HepG2 (cell line): Measurements from ENCODE around the gene NRDC. TPM values are rescaled to one million over a fixed set of nuclear protein-coding genes. Genes with fewer than 3 reads are reported as not detected.

ENCODE experiments used
- ATAC-seq: fragments of 200-7000 bp; cut with Tn5 transposase; 3 replicates; pipeline ENCODE4 v1.9.1; 2020; ENCODE audit warnings: mild to moderate bottlenecking, moderate library complexity
- BruUV-seq: library from RNA; stranded (reverse); fragments of 400-500 nt; replicated peaks from 2 replicates; lab custom pipeline; 2021; lab: Mats Ljungman, UMichigan
- CTCF ChIA-PET: fragments of 300-600 bp; formaldehyde crosslinking; extraction: SDS; loops from one replicate; lab custom pipeline; 2021; ENCODE audit warnings: low total read pairs, inconsistent platforms, low intra/inter-chr PET ratio; lab: Yijun Ruan, JAX
- POLR2A ChIA-PET: fragments of 350-600 bp; sonication (Branson Sonifier 250); formaldehyde crosslinking; loops from one replicate; lab custom pipeline; 2020; ENCODE audit warnings: antibody characterized with exemption, inconsistent platforms; lab: Yijun Ruan, JAX
- DNase-seq: peaks from one replicate; pipeline ENCODE4 v3.0.0-alpha.2; 2015; ENCODE audit warnings: low spot score
- FAIRE-seq: peaks from 3 replicates; lab custom pipeline; 2011; peaks lifted over from hg19 to GRCh38; lab: Jason Lieb, UNC
- H2AFZ ChIP-seq: one replicate; pipeline ENCODE4 v1.6.1; 2011; ENCODE audit warnings: low read length, inconsistent platforms
- H3K27ac ChIP-seq: fragments of 300-600 bp; 3 replicates; pipeline ENCODE4 v1.8.0; 2011; ENCODE audit warnings: mixed run types, mild to moderate bottlenecking, mixed read lengths, low read length, inconsistent platforms; ENCODE audit not compliant: insufficient read depth; ENCODE audit errors: extremely low read length
- H3K27me3 ChIP-seq, 2 experiments: fragments of 200-600 bp in 1 of 2; 2 replicates in 1 of 2; 3 replicates in 1 of 2; pipeline versions ENCODE4 v1.6.0 to v1.8.0; 2011; ENCODE audit warnings: low read length in 2 of 2, mild to moderate bottlenecking in 2 of 2, moderate library complexity in 2 of 2, inconsistent platforms in 1 of 2; ENCODE audit not compliant: insufficient read depth in 2 of 2, control insufficient read depth in 1 of 2
- H3K36me3 ChIP-seq, 2 experiments: fragments of 200-600 bp in 1 of 2; replicated peaks in 1 of 2; 2 replicates in 1 of 2; 3 replicates in 1 of 2; pipeline versions ENCODE4 v1.5.1 to v1.8.0; 2011; ENCODE audit warnings: low read length in 2 of 2, inconsistent platforms in 1 of 2; ENCODE audit not compliant: insufficient read depth in 2 of 2, control insufficient read depth in 1 of 2
- H3K4me1 ChIP-seq: 2 replicates; pipeline ENCODE4 v1.5.1; 2012; ENCODE audit warnings: low read length, inconsistent platforms; ENCODE audit not compliant: insufficient read depth
- H3K4me2 ChIP-seq: 2 replicates; pipeline ENCODE4 v1.6.0; 2011; ENCODE audit warnings: low read depth, low read length, inconsistent platforms
- H3K4me3 ChIP-seq, 3 experiments: fragments of 200-600 bp in 1 of 3; sonication (generic), shearing (Covaris generic) in 1 of 3; replicated peaks in 1 of 3; 2 replicates each; pipeline ENCODE4 v1.5.1; 2011 to 2016; ENCODE audit warnings: low read length in 3 of 3, inconsistent platforms in 2 of 3, low read depth in 2 of 3, mild to moderate bottlenecking in 2 of 3, control low read depth in 1 of 3, mixed read lengths in 1 of 3; ENCODE audit not compliant: insufficient read depth in 1 of 3
- H3K79me2 ChIP-seq: one replicate; pipeline ENCODE4 v1.6.1; 2011; ENCODE audit warnings: low read length, inconsistent platforms; ENCODE audit not compliant: insufficient read depth
- H3K9ac ChIP-seq: 2 replicates; pipeline ENCODE4 v1.6.0; 2011; ENCODE audit warnings: mild to moderate bottlenecking, low read depth, low read length, inconsistent platforms; ENCODE audit not compliant: insufficient read depth
- H3K9me3 ChIP-seq: 2 replicates; pipeline ENCODE4 v1.5.1; 2012; ENCODE audit warnings: mild to moderate bottlenecking, low read length
- H4K20me1 ChIP-seq: 2 replicates; pipeline ENCODE4 v1.6.0; 2011; ENCODE audit warnings: inconsistent platforms, mild to moderate bottlenecking, low read length, moderate library complexity; ENCODE audit not compliant: insufficient read depth
- EP300 ChIP-seq, 3 experiments: sonication (generic) in 1 of 3; formaldehyde crosslinking in 1 of 3; IDR thresholded peaks; 2 replicates each; pipeline versions ENCODE4 v1.5.1 to v1.6.1; 2011 to 2020; ENCODE audit warnings: low read depth in 2 of 3, low read length in 2 of 3, borderline replicate concordance in 1 of 3, improper control_type of control experiment in 1 of 3, mild to moderate bottlenecking in 1 of 3, missing genetic modification reagents in 1 of 3, moderate library complexity in 1 of 3
- ISL2 ChIP-seq: sonication (generic); formaldehyde crosslinking; IDR thresholded peaks from 2 replicates; pipeline ENCODE4 v1.5.0; 2020; ENCODE audit warnings: missing genetic modification reagents
- KDM5A ChIP-seq: fragments of 200-600 bp; sonication (generic); IDR thresholded peaks from 2 replicates; pipeline ENCODE4 v1.7.0; 2018; ENCODE audit warnings: antibody characterized with exemption, mild to moderate bottlenecking, low read length, borderline replicate concordance
- NFATC3 ChIP-seq: sonication (generic); formaldehyde crosslinking; IDR thresholded peaks from 2 replicates; pipeline ENCODE4 v1.5.1; 2020; ENCODE audit warnings: mild to moderate bottlenecking, missing genetic modification reagents
- SSRP1 ChIP-seq: IDR thresholded peaks from 2 replicates; pipeline ENCODE4 v1.6.1; 2016; ENCODE audit warnings: control low read depth
- SYNCRIP ChIP-seq: fragments of 200-400 bp; formaldehyde crosslinking; IDR thresholded peaks from 2 replicates; pipeline ENCODE4 v1.6.1; 2018; ENCODE audit warnings: mild to moderate bottlenecking, low read depth, low read length; ENCODE audit not compliant: insufficient read depth
- ZNF432 ChIP-seq: sonication (generic); formaldehyde crosslinking; IDR thresholded peaks from 2 replicates; pipeline ENCODE4 v1.5.0; 2020; ENCODE audit warnings: missing genetic modification reagents, mild to moderate bottlenecking, borderline replicate concordance
- ZNF768 ChIP-seq: sonication (generic); formaldehyde crosslinking; IDR thresholded peaks from 2 replicates; pipeline ENCODE4 v1.4.0; 2020; ENCODE audit warnings: missing genetic modification reagents
- ZNF850 ChIP-seq: sonication (generic); formaldehyde crosslinking; conservative IDR thresholded peaks from 2 replicates; pipeline ENCODE4 v1.9.0; 2021; ENCODE audit warnings: mild to moderate bottlenecking, missing genetic modification reagents
- ZNF883 ChIP-seq: sonication (generic); formaldehyde crosslinking; IDR thresholded peaks from 2 replicates; pipeline ENCODE4 v1.5.1; 2020; ENCODE audit warnings: mild to moderate bottlenecking, missing genetic modification reagents; ENCODE audit errors: not compliant biosample characterization
- WGBS: methylation state at CpG from one replicate; pipeline ENCODE4 v1.1.6; 2017; ENCODE audit warnings: low lambda C conversion rate; 5-methylcytosine and 5-hydroxymethylcytosine counted together
- in situ Hi-C: cut with HindIII; loops from 2 replicates; pipeline ENCODE4 v1.10.0; 2017; ENCODE audit warnings: low pct_unique_long_range_greater_than_20kb; ENCODE audit not compliant: extremely low pct_ligation_motif_present
- intact Hi-C: fragments of 100-400 bp; cut with micrococcal nuclease; formaldehyde crosslinking; loops from one replicate; pipeline ENCODE4 v1.10.0; 2022; ENCODE audit not compliant: unreplicated experiment
- polyA plus RNA-seq, 8 experiments: library from polyadenylated mRNA; depleted of rRNA in 3 of 8; stranded (reverse) in 7 of 8; unstranded in 1 of 8; fragments of >200 nt; fragmentation: Illumina TruSeq in 4 of 8; extraction: Trizol in 4 of 8; gene quantifications; 2 replicates each; pipeline versions ENCODE4 v1.2.1 to v1.2.3, GENCODE V29; 2011 to 2016; ENCODE audit warnings: low read depth in 4 of 8, missing spikeins in 1 of 8, mixed read lengths in 1 of 8; ENCODE audit not compliant: insufficient read depth in 1 of 8
- total RNA-seq, 5 experiments: library from RNA; depleted of rRNA; stranded (reverse); fragments of >200 nt; fragmentation: Illumina TruSeq; extraction: Trizol; gene quantifications; 2 replicates each; pipeline ENCODE4 v1.2.3, GENCODE V29; 2016; ENCODE audit warnings: low read depth in 1 of 5
- TF ChIP-seq, protein P1 (sequence below): IDR thresholded peaks from 2 replicates; pipeline ENCODE4 v1.6.1; 2016
- TF ChIP-seq, protein P2 (sequence below): sonication (generic); formaldehyde crosslinking; IDR thresholded peaks from 2 replicates; pipeline ENCODE4 v1.4.0; 2020; ENCODE audit warnings: missing genetic modification reagents, mild to moderate bottlenecking, borderline replicate concordance
- TF ChIP-seq, protein P3 (sequence below): sonication (generic); formaldehyde crosslinking; IDR thresholded peaks from 2 replicates; pipeline ENCODE4 v1.5.0; 2020; ENCODE audit warnings: mild to moderate bottlenecking, missing genetic modification reagents
- TF ChIP-seq, protein P4 (sequence below): sonication (generic); formaldehyde crosslinking; conservative IDR thresholded peaks from 2 replicates; pipeline ENCODE4 v1.4.0; 2020; ENCODE audit warnings: missing genetic modification reagents
- TF ChIP-seq, protein P5 (sequence below): sonication (generic); formaldehyde crosslinking; IDR thresholded peaks from 2 replicates; pipeline ENCODE4 v1.4.0; 2020; ENCODE audit warnings: low read depth, mild to moderate bottlenecking, missing genetic modification reagents

NRDC gene
- total and polyA plus RNA-seq, 2 of the 13 experiments (the other 11 are each of a cell fraction or from before 2014, with no cell fraction given), result 57.6 to 64.9 TPM

DNA sequence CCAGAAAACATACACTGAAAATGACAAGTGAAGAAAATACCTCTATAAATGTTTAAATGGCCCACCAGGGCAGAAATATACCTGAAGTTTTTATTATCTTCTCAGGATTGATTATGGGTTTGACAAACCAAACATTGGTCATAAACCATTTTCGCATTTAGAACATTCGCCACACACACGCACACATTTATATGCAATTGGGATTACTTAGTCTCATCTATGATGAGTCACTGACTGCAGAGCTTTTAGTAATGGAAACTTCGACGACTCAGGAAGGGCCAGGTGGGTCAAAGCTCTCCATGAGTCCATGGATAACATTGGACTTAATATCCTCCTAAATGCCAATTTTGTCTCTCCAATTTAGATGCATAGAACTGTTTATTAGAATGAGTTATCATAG is 16.9 kb downstream of the NRDC start:
- in situ Hi-C loops, result no loop called here
- no peaks in the 10 kb centered on the region for H3K4me1 ChIP-seq
- ATAC-seq (no peak), DNase-seq (no peak), FAIRE-seq (no peak)
- H4K20me1 ChIP-seq, result no peaks in the 10 kb centered on the region
- no peaks in the 10 kb centered on the region for H3K9me3 ChIP-seq
- ChIA-PET CTCF (no interaction called here), POLR2A (no interaction called here)
- H3K27me3 ChIP-seq, result no peaks in the 10 kb centered on the region
- peaks cover 21% of the 10 kb centered on the region for H3K79me2 ChIP-seq
- TF ChIP-seq, protein P1, sequence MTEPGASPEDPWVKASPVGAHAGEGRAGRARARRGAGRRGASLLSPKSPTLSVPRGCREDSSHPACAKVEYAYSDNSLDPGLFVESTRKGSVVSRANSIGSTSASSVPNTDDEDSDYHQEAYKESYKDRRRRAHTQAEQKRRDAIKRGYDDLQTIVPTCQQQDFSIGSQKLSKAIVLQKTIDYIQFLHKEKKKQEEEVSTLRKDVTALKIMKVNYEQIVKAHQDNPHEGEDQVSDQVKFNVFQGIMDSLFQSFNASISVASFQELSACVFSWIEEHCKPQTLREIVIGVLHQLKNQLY (CRISPR knock-in tag), result no peak
- TF ChIP-seq EP300 (IDR thresholded peaks at IDR 0.05; ENCODE audit: low read depth in 2 of 2, low read length in 2 of 2) (no peak), EP300 (CRISPR knock-in tag; IDR thresholded peaks at IDR 0.05; ENCODE audit: borderline replicate concordance) (no peak), ZNF883 (CRISPR knock-in tag) (no peak), ZNF850 (CRISPR knock-in tag) (no peak), KDM5A (no peak), SSRP1 (CRISPR knock-in tag) (no peak), NFATC3 (CRISPR knock-in tag) (no peak), ZNF768 (CRISPR knock-in tag) (no peak), ZNF432 (no peak), ISL2 (CRISPR knock-in tag) (no peak), SYNCRIP (no peak)
- TF ChIP-seq, protein P2, sequence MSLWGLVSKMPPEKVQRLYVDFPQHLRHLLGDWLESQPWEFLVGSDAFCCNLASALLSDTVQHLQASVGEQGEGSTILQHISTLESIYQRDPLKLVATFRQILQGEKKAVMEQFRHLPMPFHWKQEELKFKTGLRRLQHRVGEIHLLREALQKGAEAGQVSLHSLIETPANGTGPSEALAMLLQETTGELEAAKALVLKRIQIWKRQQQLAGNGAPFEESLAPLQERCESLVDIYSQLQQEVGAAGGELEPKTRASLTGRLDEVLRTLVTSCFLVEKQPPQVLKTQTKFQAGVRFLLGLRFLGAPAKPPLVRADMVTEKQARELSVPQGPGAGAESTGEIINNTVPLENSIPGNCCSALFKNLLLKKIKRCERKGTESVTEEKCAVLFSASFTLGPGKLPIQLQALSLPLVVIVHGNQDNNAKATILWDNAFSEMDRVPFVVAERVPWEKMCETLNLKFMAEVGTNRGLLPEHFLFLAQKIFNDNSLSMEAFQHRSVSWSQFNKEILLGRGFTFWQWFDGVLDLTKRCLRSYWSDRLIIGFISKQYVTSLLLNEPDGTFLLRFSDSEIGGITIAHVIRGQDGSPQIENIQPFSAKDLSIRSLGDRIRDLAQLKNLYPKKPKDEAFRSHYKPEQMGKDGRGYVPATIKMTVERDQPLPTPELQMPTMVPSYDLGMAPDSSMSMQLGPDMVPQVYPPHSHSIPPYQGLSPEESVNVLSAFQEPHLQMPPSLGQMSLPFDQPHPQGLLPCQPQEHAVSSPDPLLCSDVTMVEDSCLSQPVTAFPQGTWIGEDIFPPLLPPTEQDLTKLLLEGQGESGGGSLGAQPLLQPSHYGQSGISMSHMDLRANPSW (CRISPR knock-in tag), result no peak
- TF ChIP-seq, protein P3, sequence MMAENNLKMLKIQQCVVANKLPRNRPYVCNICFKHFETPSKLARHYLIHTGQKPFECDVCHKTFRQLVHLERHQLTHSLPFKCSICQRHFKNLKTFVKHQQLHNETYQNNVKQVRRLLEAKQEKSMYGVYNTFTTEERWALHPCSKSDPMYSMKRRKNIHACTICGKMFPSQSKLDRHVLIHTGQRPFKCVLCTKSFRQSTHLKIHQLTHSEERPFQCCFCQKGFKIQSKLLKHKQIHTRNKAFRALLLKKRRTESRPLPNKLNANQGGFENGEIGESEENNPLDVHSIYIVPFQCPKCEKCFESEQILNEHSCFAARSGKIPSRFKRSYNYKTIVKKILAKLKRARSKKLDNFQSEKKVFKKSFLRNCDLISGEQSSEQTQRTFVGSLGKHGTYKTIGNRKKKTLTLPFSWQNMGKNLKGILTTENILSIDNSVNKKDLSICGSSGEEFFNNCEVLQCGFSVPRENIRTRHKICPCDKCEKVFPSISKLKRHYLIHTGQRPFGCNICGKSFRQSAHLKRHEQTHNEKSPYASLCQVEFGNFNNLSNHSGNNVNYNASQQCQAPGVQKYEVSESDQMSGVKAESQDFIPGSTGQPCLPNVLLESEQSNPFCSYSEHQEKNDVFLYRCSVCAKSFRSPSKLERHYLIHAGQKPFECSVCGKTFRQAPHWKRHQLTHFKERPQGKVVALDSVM (CRISPR knock-in tag), result no peak
- TF ChIP-seq, protein P4, sequence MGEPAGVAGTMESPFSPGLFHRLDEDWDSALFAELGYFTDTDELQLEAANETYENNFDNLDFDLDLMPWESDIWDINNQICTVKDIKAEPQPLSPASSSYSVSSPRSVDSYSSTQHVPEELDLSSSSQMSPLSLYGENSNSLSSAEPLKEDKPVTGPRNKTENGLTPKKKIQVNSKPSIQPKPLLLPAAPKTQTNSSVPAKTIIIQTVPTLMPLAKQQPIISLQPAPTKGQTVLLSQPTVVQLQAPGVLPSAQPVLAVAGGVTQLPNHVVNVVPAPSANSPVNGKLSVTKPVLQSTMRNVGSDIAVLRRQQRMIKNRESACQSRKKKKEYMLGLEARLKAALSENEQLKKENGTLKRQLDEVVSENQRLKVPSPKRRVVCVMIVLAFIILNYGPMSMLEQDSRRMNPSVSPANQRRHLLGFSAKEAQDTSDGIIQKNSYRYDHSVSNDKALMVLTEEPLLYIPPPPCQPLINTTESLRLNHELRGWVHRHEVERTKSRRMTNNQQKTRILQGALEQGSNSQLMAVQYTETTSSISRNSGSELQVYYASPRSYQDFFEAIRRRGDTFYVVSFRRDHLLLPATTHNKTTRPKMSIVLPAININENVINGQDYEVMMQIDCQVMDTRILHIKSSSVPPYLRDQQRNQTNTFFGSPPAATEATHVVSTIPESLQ (CRISPR knock-in tag), result no peak
- TF ChIP-seq, protein P5, sequence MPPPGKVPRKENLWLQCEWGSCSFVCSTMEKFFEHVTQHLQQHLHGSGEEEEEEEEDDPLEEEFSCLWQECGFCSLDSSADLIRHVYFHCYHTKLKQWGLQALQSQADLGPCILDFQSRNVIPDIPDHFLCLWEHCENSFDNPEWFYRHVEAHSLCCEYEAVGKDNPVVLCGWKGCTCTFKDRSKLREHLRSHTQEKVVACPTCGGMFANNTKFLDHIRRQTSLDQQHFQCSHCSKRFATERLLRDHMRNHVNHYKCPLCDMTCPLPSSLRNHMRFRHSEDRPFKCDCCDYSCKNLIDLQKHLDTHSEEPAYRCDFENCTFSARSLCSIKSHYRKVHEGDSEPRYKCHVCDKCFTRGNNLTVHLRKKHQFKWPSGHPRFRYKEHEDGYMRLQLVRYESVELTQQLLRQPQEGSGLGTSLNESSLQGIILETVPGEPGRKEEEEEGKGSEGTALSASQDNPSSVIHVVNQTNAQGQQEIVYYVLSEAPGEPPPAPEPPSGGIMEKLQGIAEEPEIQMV (CRISPR knock-in tag), result no peak
- H3K9ac ChIP-seq, result no peak overlapping the region
- H3K27ac ChIP-seq, result no peak overlapping the region
- WGBS, result 97% methylated on average over 5 of the region's 5 CpGs
- no peak overlapping the region for H2AFZ ChIP-seq
- H3K4me2 ChIP-seq, result no peak overlapping the region
- peaks cover 0 to 2% of the 10 kb centered on the region in 2 experiments; a peak in 2 of 5 replicates for H3K36me3 ChIP-seq
- BruUV-seq, result no TSS peak
- H3K4me3 ChIP-seq, result no peak overlapping the region
- intact Hi-C loops, result no loop called here
